SK-N-SH treated with all-trans-retinoic acid at 6 μM for 48 hours (cell line): ENCODE measurements around the gene CYBC1.
"Not testable (repeated sequence)": the region's sequence is repeated elsewhere in the genome, so short reads cannot be mapped to it uniquely, and the experiment has no call there.

ENCODE experiments used
- ATAC-seq: fragments of 200-7000 bp; cut with Tn5 transposase; 3 replicates; pipeline ENCODE4 v1.9.1; 2020; ENCODE audit warnings: mild to moderate bottlenecking, moderate library complexity
- ARNTL ChIP-seq: fragments of 450-650 bp; formaldehyde crosslinking; IDR thresholded peaks from 2 replicates; pipeline ENCODE4 v1.5.0; 2020; ENCODE audit warnings: low read depth, mild to moderate bottlenecking, moderate library complexity, borderline replicate concordance
- BACH2 ChIP-seq: fragments of 250-450 bp; sonication (Bioruptor Pico); IDR thresholded peaks from 2 replicates; pipeline ENCODE4 v1.9.0; 2021; ENCODE audit warnings: mild to moderate bottlenecking, borderline replicate concordance
- CSDC2 ChIP-seq: fragments of 250-450 bp; sonication (Bioruptor Pico); IDR thresholded peaks from 2 replicates; pipeline ENCODE4 v1.5.0; 2020; ENCODE audit warnings: mild to moderate bottlenecking, moderate library complexity
- ESRRG ChIP-seq: fragments of 250-450 bp; sonication (Bioruptor Pico); IDR thresholded peaks from 2 replicates; pipeline ENCODE4 v1.6.1; 2021; ENCODE audit warnings: mild to moderate bottlenecking
- ISL1 ChIP-seq: fragments of 250-450 bp; sonication (Bioruptor Pico); IDR thresholded peaks from 2 replicates; pipeline ENCODE4 v2.1.2; 2022; ENCODE audit warnings: mild to moderate bottlenecking, moderate library complexity
- OSR1 ChIP-seq: fragments of 250-450 bp; sonication (Bioruptor Pico); IDR thresholded peaks from 2 replicates; pipeline ENCODE4 v1.8.0; 2022; ENCODE audit warnings: moderate library complexity, mild to moderate bottlenecking, inconsistent platforms
- PPARA ChIP-seq: fragments of 250-450 bp; sonication (Bioruptor Pico); IDR thresholded peaks from 2 replicates; pipeline ENCODE4 v1.5.0; 2020; ENCODE audit warnings: mild to moderate bottlenecking, borderline replicate concordance
- RARB ChIP-seq: fragments of 250-450 bp; sonication (Bioruptor Pico); IDR thresholded peaks from 2 replicates; pipeline ENCODE4 v1.8.0; 2021; ENCODE audit warnings: mild to moderate bottlenecking, moderate library complexity
- SNAI2 ChIP-seq: fragments of 250-450 bp; sonication (Bioruptor Pico); IDR thresholded peaks from 2 replicates; pipeline ENCODE4 v1.5.0; 2020; ENCODE audit warnings: mild to moderate bottlenecking, moderate library complexity
- TCF4 ChIP-seq: fragments of 250-450 bp; sonication (Bioruptor Pico); IDR thresholded peaks from 2 replicates; pipeline ENCODE4 v1.8.0; 2021; ENCODE audit warnings: mild to moderate bottlenecking, moderate library complexity, borderline replicate concordance
- TOX ChIP-seq: fragments of 250-450 bp; sonication (Bioruptor Pico); IDR thresholded peaks from 2 replicates; pipeline ENCODE4 v1.8.0; 2021; ENCODE audit warnings: mild to moderate bottlenecking, moderate library complexity, borderline replicate concordance
- ZC3H10 ChIP-seq: fragments of 250-450 bp; sonication (Bioruptor Pico); IDR thresholded peaks from 2 replicates; pipeline ENCODE4 v1.5.1; 2021; ENCODE audit warnings: mild to moderate bottlenecking, moderate library complexity
- ZFP30 ChIP-seq: fragments of 450-650 bp; formaldehyde crosslinking; IDR thresholded peaks from 2 replicates; pipeline ENCODE4 v1.5.0; 2022; ENCODE audit warnings: mild to moderate bottlenecking, moderate library complexity
- ZNF565 ChIP-seq: fragments of 450-650 bp; formaldehyde crosslinking; conservative IDR thresholded peaks from 2 replicates; pipeline ENCODE4 v1.5.0; 2020; ENCODE audit warnings: low read depth, mild to moderate bottlenecking, moderate library complexity
- ZNF70 ChIP-seq: fragments of 450-650 bp; formaldehyde crosslinking; IDR thresholded peaks from 2 replicates; pipeline ENCODE4 v1.5.0; 2020; ENCODE audit warnings: mild to moderate bottlenecking, moderate library complexity
- ZNF8 ChIP-seq: fragments of 450-650 bp; formaldehyde crosslinking; IDR thresholded peaks from 2 replicates; pipeline ENCODE4 v1.5.0; 2020; ENCODE audit warnings: mild to moderate bottlenecking, moderate library complexity
- TF ChIP-seq, protein P1 (sequence below): fragments of 250-450 bp; sonication (Bioruptor Pico); IDR thresholded peaks from 2 replicates; pipeline ENCODE4 v1.8.0; 2020; ENCODE audit warnings: mild to moderate bottlenecking, moderate library complexity, borderline replicate concordance
- TF ChIP-seq, protein P2 (sequence below): fragments of 250-450 bp; sonication (Bioruptor Pico); IDR thresholded peaks from 2 replicates; pipeline ENCODE4 v1.5.1; 2020; ENCODE audit warnings: low read depth, mild to moderate bottlenecking, moderate library complexity
- TF ChIP-seq, protein P3 (sequence below): fragments of 250-450 bp; sonication (Bioruptor Pico); IDR thresholded peaks from 2 replicates; pipeline ENCODE4 v1.8.0; 2021; ENCODE audit warnings: low read depth, mild to moderate bottlenecking, moderate library complexity, borderline replicate concordance
- TF ChIP-seq, protein P4 (sequence below): fragments of 250-450 bp; sonication (Bioruptor Pico); IDR thresholded peaks from 2 replicates; pipeline ENCODE4 v1.5.0; 2020; ENCODE audit warnings: mild to moderate bottlenecking, moderate library complexity
- TF ChIP-seq, protein P5 (sequence below): fragments of 250-450 bp; sonication (Bioruptor Pico); IDR thresholded peaks from 2 replicates; pipeline ENCODE4 v1.5.1; 2021; ENCODE audit warnings: mild to moderate bottlenecking, moderate library complexity

CYBC1 gene

DNA sequence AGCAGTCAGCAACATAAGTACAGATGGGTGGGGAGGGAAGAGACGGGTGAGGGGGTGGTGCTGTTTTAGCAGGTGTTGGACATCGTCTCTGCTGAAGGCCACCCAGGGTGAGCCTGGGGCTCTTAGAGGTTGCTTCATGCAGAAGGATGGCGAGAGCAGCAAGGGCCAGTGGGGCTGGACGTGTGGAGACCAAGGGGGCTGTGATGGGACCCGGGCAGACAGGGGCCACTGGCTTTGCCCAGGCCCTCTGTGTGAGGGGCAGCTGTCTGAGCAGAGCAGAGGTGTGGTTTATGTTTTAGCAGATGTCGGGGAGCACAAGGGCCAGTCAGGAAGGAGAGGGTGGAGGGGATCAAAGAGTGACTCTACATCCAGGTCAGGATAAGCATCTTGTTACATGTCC, 12.8 kb upstream of the CYBC1 start:
- no peak for TF ChIP-seq CSDC2 (CRISPR knock-in tag)
- TF ChIP-seq TOX (CRISPR knock-in tag), result no peak
- no peak for TF ChIP-seq ESRRG (CRISPR knock-in tag)
- TF ChIP-seq, protein P1, sequence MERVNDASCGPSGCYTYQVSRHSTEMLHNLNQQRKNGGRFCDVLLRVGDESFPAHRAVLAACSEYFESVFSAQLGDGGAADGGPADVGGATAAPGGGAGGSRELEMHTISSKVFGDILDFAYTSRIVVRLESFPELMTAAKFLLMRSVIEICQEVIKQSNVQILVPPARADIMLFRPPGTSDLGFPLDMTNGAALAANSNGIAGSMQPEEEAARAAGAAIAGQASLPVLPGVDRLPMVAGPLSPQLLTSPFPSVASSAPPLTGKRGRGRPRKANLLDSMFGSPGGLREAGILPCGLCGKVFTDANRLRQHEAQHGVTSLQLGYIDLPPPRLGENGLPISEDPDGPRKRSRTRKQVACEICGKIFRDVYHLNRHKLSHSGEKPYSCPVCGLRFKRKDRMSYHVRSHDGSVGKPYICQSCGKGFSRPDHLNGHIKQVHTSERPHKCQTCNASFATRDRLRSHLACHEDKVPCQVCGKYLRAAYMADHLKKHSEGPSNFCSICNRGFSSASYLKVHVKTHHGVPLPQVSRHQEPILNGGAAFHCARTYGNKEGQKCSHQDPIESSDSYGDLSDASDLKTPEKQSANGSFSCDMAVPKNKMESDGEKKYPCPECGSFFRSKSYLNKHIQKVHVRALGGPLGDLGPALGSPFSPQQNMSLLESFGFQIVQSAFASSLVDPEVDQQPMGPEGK (CRISPR knock-in tag), result no peak
- no peak for TF ChIP-seq ISL1 (CRISPR knock-in tag)
- TF ChIP-seq SNAI2 (CRISPR knock-in tag), result no peak
- TF ChIP-seq ZNF565 (CRISPR knock-in tag), result no peak
- TF ChIP-seq RARB (CRISPR knock-in tag), result no peak
- no peak for TF ChIP-seq BACH2 (CRISPR knock-in tag)
- TF ChIP-seq ZFP30 (CRISPR knock-in tag), result no peak
- TF ChIP-seq, protein P2, sequence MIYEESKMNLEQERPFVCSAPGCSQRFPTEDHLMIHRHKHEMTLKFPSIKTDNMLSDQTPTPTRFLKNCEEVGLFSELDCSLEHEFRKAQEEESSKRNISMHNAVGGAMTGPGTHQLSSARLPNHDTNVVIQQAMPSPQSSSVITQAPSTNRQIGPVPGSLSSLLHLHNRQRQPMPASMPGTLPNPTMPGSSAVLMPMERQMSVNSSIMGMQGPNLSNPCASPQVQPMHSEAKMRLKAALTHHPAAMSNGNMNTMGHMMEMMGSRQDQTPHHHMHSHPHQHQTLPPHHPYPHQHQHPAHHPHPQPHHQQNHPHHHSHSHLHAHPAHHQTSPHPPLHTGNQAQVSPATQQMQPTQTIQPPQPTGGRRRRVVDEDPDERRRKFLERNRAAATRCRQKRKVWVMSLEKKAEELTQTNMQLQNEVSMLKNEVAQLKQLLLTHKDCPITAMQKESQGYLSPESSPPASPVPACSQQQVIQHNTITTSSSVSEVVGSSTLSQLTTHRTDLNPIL (CRISPR knock-in tag), result no peak
- TF ChIP-seq ZNF70, result no peak
- TF ChIP-seq, protein P3, sequence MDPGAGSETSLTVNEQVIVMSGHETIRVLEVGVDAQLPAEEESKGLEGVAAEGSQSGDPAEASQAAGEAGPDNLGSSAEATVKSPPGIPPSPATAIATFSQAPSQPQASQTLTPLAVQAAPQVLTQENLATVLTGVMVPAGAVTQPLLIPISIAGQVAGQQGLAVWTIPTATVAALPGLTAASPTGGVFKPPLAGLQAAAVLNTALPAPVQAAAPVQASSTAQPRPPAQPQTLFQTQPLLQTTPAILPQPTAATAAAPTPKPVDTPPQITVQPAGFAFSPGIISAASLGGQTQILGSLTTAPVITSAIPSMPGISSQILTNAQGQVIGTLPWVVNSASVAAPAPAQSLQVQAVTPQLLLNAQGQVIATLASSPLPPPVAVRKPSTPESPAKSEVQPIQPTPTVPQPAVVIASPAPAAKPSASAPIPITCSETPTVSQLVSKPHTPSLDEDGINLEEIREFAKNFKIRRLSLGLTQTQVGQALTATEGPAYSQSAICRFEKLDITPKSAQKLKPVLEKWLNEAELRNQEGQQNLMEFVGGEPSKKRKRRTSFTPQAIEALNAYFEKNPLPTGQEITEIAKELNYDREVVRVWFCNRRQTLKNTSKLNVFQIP, result no peak
- no peak for TF ChIP-seq PPARA (CRISPR knock-in tag)
- TF ChIP-seq ZNF8, result no peak
- ATAC-seq, result no peak

DNA sequence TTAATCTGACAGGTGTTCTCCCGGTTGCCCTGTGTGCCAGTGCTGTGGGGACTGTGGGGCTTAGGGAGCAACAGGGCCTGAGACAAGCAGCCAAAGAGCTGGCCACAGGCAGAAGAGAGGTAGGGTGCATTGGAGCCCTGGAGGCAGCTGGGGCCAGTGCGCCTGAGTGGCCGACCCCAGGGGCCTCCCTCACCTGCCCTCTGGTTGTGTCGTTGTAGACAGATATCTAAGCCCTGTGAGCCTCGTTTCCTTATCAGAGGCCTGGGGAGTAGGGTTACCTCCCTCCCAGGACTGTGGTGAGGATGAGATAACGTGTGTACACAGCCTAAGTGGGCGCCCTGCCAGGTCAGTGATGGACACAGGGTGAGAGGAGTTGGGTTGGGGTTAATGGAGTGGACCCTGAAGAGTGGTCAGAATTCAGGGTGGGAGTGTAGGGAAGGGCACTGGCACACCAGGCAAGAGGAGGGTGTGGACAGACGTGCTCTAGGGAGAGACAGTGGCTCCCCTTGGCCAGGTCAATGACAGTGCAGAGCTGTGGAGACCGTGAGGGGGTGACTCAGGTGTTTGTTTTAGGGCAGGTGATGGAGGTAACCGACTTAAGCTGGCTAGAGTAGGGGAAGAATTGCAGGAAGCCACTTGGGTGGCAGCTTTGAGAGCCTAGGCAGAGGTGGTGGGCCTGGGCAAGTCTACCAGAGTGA, 11.4 kb upstream of the CYBC1 start:
- ATAC-seq, result no peak
- TF ChIP-seq PPARA (CRISPR knock-in tag) (no peak), ZC3H10 (CRISPR knock-in tag) (no peak), ARNTL (no peak), OSR1 (CRISPR knock-in tag) (no peak), CSDC2 (CRISPR knock-in tag) (no peak), TCF4 (CRISPR knock-in tag) (no peak), SNAI2 (CRISPR knock-in tag) (no peak), TOX (CRISPR knock-in tag) (no peak), ESRRG (CRISPR knock-in tag) (no peak), ZNF70 (no peak), ISL1 (CRISPR knock-in tag) (no peak)
- TF ChIP-seq, protein P2 (CRISPR knock-in tag), result no peak
- TF ChIP-seq, protein P4, sequence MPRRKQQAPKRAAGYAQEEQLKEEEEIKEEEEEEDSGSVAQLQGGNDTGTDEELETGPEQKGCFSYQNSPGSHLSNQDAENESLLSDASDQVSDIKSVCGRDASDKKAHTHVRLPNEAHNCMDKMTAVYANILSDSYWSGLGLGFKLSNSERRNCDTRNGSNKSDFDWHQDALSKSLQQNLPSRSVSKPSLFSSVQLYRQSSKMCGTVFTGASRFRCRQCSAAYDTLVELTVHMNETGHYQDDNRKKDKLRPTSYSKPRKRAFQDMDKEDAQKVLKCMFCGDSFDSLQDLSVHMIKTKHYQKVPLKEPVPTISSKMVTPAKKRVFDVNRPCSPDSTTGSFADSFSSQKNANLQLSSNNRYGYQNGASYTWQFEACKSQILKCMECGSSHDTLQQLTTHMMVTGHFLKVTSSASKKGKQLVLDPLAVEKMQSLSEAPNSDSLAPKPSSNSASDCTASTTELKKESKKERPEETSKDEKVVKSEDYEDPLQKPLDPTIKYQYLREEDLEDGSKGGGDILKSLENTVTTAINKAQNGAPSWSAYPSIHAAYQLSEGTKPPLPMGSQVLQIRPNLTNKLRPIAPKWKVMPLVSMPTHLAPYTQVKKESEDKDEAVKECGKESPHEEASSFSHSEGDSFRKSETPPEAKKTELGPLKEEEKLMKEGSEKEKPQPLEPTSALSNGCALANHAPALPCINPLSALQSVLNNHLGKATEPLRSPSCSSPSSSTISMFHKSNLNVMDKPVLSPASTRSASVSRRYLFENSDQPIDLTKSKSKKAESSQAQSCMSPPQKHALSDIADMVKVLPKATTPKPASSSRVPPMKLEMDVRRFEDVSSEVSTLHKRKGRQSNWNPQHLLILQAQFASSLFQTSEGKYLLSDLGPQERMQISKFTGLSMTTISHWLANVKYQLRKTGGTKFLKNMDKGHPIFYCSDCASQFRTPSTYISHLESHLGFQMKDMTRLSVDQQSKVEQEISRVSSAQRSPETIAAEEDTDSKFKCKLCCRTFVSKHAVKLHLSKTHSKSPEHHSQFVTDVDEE (CRISPR knock-in tag), result no peak
- TF ChIP-seq, protein P3, result no peak
- TF ChIP-seq, protein P5, sequence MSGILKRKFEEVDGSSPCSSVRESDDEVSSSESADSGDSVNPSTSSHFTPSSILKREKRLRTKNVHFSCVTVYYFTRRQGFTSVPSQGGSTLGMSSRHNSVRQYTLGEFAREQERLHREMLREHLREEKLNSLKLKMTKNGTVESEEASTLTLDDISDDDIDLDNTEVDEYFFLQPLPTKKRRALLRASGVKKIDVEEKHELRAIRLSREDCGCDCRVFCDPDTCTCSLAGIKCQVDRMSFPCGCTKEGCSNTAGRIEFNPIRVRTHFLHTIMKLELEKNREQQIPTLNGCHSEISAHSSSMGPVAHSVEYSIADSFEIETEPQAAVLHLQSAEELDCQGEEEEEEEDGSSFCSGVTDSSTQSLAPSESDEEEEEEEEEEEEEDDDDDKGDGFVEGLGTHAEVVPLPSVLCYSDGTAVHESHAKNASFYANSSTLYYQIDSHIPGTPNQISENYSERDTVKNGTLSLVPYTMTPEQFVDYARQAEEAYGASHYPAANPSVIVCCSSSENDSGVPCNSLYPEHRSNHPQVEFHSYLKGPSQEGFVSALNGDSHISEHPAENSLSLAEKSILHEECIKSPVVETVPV, result no peak
- TF ChIP-seq, protein P1 (CRISPR knock-in tag), result no peak
- TF ChIP-seq, all 23 proteins: peak for 0

DNA sequence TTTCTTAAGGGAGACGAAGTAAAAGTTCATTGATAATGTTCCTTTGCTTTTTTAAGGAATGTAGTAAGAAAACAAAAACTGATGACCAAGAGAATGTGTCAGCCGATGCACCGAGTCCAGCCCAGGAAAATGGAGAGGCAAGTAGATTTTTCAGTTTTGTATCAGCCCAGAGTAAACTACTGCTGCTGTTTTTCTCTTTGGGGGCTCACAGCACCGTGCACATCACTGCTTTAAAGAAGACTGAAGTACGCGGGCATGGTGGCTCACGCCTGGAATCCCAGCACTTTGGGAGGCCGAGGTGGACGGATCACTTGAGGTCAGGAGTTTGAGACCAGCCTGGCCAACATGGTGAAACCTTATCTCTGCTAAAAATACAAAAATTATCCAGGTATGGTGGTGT, 9.4 kb upstream of the CYBC1 start:
- ATAC-seq, result not testable (repeated sequence)
